Stimulated activated CD4-positive, alpha-beta T cell treated with anti-CD3 and anti-CD28 coated beads, Interleukin-12 subunit alpha, Interleukin-12 subunit beta, amount 100 ng/mL, for 24 hours (primary cell): Measurements from ENCODE around the gene UAP1L1.
A peak's percentile ranks its signal among the peaks of the same experiment; 100 is the strongest.

Experiments
- DNase-seq, 2 experiments: peaks; one replicate each; pipeline ENCODE4 v3.0.0-alpha.2; 2020; ENCODE audit warnings: low read depth in 2 of 2

The UAP1L1 gene

DNA sequence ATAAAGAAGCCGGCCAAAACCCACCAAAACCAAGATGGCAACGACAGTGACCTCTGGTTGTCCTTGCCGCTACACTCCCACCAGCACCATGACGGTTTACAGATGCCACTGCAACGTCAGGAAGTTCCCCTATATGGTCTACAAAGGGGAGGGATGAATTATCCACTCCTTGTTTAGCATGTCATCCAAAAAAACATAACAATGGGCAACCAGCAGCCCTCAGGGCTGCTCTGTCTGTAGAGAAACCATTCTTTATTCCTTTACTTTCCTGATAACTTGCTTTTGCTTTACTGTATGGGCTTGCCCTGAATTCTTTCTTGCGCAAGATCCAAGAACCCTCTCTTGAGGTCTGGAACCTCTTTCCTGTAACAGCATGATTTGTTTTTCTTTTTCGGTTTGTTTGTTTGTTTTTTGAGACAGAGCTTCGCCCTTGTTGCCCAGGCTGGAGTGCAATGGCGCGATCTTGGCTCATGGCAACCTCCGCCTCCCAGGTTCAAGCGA, 2.0 kb upstream of the UAP1L1 start:
- DNase-seq = no peak

DNA sequence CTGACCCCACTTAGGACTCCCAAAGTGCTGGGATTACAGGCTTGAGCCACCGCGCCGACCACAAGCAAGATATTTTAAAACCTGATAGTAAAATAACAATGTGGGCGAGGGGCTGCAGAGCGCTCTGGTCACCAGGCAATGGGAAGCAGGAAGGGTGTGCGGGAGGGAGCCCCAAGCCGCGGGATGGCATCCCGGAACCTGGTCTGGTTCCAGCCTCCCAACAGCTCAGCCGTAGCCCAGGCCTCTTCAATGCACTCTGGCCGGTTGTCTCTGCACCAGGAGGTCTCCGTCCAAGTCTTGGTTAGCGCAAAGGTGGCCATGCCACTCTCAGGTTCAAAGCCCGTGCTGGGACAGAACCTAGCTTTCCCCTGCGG, 694 bp upstream of the UAP1L1 start:
- DNase-seq = no peak

GRCh38 chr9:137077758-137078693, 709 bp downstream of the UAP1L1 start:
- DNase-seq = no peak

DNA sequence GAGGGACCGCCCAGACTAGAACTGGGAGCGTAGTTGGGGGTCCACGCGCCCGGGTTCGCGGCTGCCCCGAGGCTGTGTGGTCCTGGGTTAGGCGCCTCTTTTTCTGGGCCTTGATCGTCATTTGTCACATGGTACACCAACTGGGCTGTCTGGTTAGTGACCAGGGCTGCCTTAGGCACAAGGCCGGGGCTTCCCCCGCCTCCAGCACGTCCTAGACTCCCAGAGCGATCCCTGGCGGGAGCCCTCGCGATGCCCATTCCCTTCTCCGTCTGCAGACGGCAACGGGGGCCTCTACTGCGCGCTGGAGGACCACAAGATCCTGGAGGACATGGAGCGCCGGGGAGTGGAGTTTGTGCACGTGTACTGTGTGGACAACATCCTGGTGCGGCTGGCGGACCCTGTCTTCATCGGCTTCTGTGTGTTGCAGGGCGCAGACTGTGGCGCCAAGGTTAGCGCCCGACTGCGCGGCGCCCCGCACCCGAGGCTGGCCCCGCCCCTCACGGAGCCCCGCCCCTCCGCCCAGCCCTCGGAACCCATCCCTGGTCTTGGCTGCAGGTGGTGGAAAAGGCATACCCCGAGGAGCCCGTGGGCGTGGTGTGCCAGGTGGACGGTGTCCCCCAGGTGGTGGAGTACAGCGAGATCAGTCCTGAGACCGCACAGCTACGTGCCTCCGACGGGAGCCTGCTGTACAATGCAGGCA, 1.5 kb downstream of the UAP1L1 start:
- DNase-seq = no peak

GRCh38 chr9:137079401-137079787, 2.1 kb downstream of the UAP1L1 start:
- DNase-seq = no peak

DNA sequence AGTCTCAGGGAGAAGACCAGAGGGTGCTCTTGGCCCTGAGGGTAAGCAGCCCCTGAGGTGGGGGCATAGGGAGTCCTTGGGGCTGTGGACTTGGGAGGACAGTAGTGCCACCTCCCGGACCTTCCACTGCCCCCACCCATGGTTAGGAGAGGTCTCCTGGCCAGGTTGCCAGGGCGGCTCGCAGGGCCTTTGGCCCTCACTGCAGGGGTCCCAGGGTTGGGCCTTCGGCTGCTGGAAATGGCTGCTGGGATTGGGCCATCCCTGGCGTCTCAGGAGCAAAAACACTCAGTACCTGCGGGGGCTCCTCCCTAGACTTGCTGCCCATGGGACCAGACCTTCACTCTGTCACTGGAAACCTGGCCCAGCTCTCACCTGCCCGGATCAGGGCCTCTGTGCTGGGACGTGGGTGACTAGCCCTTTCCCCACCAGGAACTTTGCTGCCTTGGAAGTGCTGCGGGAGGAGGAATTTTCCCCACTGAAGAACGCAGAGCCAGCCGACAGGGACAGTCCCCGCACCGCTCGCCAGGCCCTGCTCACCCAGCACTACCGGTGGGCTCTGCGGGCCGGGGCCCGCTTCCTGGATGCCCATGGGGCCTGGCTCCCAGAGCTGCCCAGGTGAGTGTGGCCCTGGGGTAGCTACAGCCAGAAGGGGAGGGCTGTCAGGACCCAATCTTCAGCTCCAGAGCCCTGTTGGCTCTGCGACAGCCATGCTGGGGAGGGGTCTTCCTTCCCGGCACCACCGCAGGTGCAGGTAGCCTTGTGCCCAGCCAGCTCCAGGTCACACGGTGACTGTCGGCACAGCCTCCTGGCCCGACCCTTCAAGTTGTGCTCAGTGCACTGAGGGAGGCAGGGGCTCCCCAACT, 3.2 kb downstream of the UAP1L1 start:
- DNase-seq = no peak

DNA sequence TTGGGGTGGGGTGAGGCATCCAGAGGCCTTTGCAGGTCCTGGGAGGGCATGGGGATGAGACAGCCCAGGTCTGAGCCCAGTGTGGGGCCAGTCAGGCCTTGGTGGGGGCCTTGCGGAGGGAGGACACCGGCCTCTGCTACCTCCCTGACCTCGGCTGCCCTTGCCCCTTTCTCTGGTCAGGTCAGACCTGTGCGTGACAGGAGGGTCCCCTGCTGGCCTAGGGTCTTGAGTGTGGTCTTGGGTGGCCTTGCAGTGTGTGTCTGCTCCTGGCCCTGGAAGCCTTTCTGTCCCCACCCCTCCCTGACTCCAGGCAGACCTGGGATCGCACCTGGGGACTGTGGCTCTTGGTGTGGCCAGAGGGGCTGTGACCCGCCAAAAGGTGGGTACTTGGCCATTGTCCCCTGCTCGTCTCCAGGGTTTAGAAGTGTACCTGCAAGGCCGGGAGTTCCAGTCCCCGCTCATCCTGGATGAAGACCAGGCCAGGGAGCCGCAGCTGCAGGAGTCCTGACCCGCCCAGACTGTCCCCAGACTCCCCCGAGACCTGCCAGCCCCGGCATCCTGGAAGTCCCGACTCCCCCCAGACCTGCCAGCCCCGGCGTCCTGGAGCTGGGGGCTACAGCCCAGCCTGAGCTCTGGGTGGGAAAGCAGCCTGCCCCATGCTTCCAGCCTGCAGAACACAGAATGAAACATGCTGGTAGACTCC, 5.1 kb downstream of the UAP1L1 start:
- DNase-seq = no peak

DNA sequence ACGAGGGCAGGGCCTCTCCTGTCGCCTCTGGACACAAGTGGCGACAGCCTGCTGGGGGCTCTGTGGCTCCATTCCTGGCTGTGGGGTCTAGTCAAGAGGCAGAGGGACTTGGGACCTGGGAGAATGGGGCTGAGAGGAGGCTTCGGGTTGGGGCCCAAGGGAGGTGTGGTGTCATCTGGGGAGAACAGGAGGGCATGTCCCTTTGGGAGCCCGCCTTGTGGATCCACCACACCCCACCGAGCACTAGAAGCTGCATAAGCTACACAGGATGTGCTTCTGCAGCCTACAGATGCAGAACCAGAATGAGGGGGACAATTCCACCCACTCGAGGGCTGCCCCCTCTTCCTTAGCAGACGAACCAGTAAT, 5.6 kb downstream of the UAP1L1 start:
- DNase-seq = no peak

- no peak for DNase-seq
Measured at GRCh38 chr9:137083394-137084004, 6.2 kb downstream of the UAP1L1 start.

DNA sequence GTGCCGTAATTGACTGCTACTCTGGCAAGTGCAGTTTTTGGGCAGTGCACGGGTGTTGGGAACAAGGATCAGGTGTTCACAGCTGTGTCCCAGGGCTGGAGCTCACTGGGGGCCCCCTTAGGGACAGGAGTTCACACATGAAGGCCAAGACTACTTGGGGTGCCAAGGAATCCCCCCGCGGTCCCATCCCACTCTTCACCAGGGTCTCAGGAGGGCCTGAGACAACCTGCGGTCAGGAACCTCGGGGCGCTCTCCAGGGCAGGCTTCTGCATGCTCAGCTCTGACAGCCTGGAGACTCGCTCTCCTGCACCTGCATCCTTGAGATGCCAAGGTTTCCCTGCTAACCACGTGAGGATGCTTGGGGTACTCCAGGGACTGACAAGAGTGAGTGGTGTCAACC, 7.2 kb downstream of the UAP1L1 start:
- no peak for DNase-seq

DNA sequence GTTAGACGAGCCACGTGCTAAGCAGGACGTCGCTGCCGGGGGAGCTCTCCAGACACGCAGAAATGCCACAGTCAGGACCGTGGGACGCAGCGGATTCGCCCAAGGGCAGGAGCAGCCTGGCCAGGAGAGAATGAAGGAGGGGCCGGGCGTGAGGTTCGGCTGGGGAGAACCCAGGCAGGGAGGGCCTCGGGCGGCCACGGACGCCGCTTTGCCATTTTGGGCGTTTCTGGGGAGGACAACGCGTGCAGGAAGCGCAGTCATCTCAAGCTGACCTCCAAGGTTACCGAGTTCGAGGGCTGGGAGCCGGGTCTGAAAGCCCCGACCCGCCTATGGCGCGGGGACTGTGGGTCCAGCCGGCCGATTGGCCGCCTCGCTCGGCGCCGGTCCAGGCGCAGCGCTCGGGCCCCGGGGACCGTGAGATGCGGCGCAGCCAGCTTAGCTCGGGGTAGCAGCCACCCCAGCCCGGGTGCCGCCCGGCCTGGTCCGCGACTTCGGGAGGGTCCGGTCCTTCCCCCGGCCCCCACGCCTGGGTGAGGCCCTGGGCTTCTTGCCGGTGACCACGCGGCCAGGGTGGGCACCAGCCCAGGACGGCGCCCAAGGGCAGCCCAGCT, 8.7 kb downstream of the UAP1L1 start:
- no peak for DNase-seq

DNA sequence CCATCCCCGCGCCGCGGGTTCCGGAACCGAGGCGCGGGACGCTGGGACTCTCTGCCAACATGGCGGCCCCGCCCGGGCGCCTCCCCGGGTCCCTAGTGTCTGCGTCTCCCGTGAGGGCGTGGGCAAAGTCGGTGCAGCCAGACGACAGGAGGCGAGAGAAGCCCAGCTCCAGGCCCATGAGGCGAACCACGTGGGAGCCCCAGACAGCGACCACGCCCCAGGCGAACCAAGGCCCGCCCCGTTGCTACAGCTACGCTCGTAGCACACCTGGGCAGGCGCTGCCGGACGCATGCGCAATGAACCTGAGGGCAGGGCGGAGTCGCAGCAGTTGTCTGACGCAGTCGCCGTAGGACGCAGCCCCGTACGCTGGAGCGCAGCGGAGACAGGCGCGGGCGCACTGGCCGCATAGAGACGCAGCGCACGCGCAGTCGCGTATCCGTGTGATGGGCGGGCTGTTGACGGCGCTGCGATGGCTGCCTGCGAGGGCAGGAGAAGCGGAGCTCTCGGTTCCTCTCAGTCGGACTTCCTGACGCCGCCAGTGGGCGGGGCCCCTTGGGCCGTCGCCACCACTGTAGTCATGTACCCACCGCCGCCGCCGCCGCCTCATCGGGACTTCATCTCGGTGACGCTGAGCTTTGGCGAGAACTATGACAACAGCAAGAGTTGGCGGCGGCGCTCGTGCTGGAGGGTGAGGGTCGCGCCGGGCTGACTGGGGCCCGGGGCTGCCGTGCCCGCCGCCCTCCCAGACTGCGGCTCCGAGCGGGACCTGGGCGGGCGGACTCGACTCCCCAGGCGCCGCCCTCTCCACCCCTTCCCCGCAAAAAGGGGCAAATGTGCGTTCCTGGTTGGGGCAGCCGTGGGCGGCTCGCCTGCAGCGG, 9.5 kb downstream of the UAP1L1 start, which contains the start of gene MAN1B1:
Gene MAN1B1, plus strand, starts transcription at position 455 of the 878 bp plus-strand sequence. Its CDS starts 15 bp downstream, at position 470.
- peak; percentile 99 to 100 for DNase-seq

- no peak for DNase-seq
Measured at GRCh38 chr9:137087409-137087925, 10.2 kb downstream of the UAP1L1 start.

DNA sequence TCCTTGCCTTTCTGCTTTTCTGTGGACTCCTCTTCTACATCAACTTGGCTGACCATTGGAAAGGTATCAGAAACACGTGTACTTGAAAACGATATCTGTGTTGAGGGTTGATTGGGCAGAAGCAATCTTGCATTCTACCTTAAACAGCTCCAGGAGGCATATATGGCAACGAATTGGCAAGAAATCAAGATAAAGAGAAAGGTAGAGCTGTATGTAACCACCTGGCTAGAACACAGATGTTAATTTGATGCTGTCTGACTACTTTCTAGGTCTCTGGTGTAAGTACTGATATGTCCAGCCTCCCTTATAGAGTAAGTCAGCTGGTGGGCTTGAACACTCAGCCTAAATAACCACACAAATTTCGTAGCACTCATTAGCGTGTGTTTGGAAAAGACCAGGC, 10.8 kb downstream of the UAP1L1 start:
- no peak for DNase-seq

GRCh38 chr9:137089232-137089947, 12.1 kb downstream of the UAP1L1 start:
- no peak for DNase-seq

DNA sequence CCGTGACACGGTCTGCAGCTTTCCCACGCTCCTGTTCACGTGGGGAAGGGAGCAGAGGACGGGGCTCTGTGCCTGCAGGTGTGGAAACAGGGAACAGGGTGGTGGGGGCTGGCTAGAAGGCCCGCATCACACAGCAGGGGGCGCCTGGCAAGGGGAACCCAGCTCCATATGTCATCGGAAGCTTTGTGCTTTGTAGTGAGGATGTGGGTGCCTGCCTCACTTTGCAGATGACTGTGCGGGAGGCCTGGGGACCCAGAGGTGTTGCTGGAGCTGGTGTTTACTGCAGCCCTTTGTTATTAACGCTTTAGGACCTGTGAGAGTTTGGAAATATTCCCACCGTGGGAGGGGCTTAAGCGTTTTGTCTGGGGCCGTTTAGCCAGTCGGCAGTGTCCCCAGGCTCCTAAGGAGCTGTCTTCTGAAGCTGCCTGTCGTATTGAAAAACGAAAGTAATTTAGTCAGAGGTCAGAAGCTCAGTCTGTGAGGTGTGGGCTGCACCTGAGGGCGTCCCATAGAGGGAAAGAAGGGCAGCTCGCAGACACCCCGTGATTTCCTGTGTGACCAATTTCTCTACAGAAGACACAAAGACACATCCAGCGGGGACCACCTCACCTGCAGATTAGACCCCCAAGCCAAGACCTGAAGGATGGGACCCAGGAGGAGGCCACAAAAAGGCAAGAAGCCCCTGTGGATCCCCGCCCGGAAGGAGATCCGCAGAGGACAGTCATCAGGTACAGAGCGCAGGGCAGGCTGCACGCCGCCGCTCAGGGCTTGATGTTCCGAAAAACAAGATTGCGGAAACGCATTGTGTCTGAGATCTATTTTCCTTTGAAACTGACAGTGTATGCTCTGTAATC, 18.6 kb downstream of the UAP1L1 start:
- peak; percentile 59 to 82 for DNase-seq

- DNase-seq = no peak
Measured at GRCh38 chr9:137096785-137097546, 19.6 kb downstream of the UAP1L1 start.
